C4-2B (cell line): ENCODE results near the gene LIX1L.

Source experiments
- CTCF ChIP-seq: fragments of 450-650 bp; conservative IDR thresholded peaks from 2 replicates; pipeline ENCODE4 v1.5.1; 2017; ENCODE audit warnings: mild to moderate bottlenecking
- ZFX ChIP-seq: fragments of 450-650 bp; IDR thresholded peaks from 2 replicates; pipeline ENCODE4 v1.6.1; 2017

- no peak for TF ChIP-seq CTCF
- TF ChIP-seq ZFX, result no peak
Measured at GRCh38 chr1:145997016-145997717, 39.4 kb upstream of the LIX1L start.
